Bronchial epithelial cell (primary cell): ENCODE measurements around the gene KRTAP16-1. TPM values are rescaled to one million over a fixed set of nuclear protein-coding genes. Genes with fewer than 3 reads are reported as not detected.

ENCODE experiments used
- DNase-seq: peaks from one replicate; pipeline ENCODE4 v3.0.0-alpha.2; 2010; ENCODE audit warnings: low read depth
- FAIRE-seq: peaks from 2 replicates; lab custom pipeline; 2011; peaks lifted over from hg19 to GRCh38; lab: Jason Lieb, UNC
- H3K27me3 ChIP-seq: 2 replicates; pipeline ENCODE4 v1.5.1; 2011; ENCODE audit warnings: low read length; ENCODE audit not compliant: control insufficient read depth, insufficient read depth
- H3K36me3 ChIP-seq: 2 replicates; pipeline ENCODE4 v1.5.1; 2011; ENCODE audit warnings: low read length; ENCODE audit not compliant: control insufficient read depth, insufficient read depth
- H3K4me3 ChIP-seq: 2 replicates; pipeline ENCODE4 v1.5.1; 2011; ENCODE audit warnings: mild to moderate bottlenecking, low read depth, low read length, control low read depth
- total RNA-seq: library from RNA; depleted of rRNA; stranded (reverse); fragments of >200 nt; gene quantifications from 2 replicates; pipeline ENCODE4 v1.2.1, GENCODE V29; 2014
- TF ChIP-seq, protein P1 (sequence below): IDR thresholded peaks from 2 replicates; pipeline ENCODE4 v1.5.1; 2011; ENCODE audit warnings: mild to moderate bottlenecking, moderate library complexity, low read length, control low read depth, inconsistent platforms; ENCODE audit not compliant: insufficient read depth, severe bottlenecking

The KRTAP16-1 gene
- total RNA-seq, 1 donor from 2014 or later: not detected

DNA sequence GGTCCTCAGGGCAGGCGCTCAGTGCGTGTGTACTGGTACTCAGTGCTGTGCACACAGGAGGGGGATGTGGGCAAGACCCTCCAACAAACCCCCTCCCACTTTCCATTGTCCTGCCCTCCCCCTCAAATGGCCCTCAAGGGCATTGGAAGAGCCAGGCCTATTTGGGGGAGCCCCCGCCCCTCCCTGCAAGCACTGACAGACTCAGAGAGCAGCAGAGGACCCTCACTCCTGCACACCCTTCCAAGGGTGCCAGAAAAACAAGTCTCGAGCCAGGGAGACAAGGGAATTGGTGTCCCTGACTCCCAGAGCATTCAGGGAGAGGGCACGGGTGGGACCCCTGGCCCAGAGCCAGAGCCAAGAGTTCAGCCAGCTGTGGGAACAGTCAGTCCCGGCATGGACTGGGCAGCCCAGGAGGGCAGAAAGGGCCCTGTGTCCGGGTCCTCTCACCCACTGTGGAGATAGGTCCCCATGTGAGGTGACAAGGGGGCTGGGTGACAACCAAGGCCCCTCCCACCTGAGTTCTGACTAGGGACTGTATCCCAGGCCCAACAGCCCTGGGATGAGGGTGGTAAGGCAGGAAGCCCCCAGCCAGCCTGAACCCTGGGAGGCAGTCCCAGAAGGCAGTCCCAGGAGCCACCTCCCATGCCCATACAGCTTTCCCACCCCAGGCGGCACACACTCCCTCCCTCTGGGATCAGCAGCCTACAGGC lies 18.5 kb upstream of the KRTAP16-1 start:
- no peak for FAIRE-seq

GRCh38 chr17:41326173-41327145 lies 17.4 kb upstream of the KRTAP16-1 start:
- Histone ChIP-seq H3K36me3 (no peaks in the 10 kb centered on the region), H3K4me3 (no peak overlapping the region), H3K27me3 (no peaks in the 10 kb centered on the region)
- DNase-seq (no peak), FAIRE-seq (no peak)
- TF ChIP-seq, protein P1, sequence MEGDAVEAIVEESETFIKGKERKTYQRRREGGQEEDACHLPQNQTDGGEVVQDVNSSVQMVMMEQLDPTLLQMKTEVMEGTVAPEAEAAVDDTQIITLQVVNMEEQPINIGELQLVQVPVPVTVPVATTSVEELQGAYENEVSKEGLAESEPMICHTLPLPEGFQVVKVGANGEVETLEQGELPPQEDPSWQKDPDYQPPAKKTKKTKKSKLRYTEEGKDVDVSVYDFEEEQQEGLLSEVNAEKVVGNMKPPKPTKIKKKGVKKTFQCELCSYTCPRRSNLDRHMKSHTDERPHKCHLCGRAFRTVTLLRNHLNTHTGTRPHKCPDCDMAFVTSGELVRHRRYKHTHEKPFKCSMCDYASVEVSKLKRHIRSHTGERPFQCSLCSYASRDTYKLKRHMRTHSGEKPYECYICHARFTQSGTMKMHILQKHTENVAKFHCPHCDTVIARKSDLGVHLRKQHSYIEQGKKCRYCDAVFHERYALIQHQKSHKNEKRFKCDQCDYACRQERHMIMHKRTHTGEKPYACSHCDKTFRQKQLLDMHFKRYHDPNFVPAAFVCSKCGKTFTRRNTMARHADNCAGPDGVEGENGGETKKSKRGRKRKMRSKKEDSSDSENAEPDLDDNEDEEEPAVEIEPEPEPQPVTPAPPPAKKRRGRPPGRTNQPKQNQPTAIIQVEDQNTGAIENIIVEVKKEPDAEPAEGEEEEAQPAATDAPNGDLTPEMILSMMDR: no peak

More for the DNA sequence above, 18.5 kb upstream of the KRTAP16-1 start:
- Histone ChIP-seq H3K27me3 (no peaks in the 10 kb centered on the region), H3K36me3 (no peaks in the 10 kb centered on the region), H3K4me3 (no peak overlapping the region)
- TF ChIP-seq, protein P1: no peak
- DNase-seq: no peak

DNA sequence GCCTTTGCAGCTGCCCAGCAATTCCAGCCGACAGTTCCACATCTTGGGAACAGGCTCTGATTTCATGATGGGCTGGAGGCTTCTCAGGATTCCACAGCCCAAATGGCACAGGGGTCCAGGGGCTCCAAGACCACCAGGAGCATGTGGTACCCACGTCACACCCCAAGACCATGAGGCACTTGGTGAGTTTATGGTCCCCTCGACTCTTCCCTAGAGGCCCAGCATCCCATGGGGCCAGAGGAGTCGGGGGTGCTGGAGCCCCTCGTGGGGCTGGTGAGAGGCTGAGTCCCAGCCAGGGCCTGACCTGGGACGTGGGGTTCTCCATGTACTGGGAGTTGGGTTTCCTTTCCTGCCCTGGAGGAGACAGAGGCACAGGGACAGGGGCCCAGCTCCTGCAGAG lies 16.5 kb upstream of the KRTAP16-1 start:
- DNase-seq: no peak
- Histone ChIP-seq H3K36me3 (no peaks in the 10 kb centered on the region), H3K27me3 (no peaks in the 10 kb centered on the region), H3K4me3 (no peak overlapping the region)
- TF ChIP-seq, protein P1: no peak
- no peak for FAIRE-seq

DNA sequence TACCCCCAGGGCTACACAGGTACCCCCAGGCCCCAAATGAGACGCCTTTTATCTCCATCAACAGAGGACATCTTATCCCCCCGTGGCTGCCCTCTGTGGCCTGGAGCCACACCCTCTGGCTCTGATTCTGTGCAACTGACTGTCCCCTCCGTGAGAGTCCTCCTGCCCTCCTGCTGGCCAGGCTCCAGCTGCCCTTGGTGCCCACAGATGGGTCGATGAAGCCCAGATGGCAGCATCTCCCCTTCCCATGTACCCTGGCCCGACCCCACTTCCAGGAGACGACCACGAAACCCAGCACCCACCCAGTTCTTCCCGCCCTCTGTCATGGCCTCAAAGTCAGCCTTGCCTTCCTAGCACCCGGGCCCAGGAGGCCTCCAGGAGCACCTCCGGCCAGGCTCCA lies 16.0 kb upstream of the KRTAP16-1 start:
- Histone ChIP-seq H3K36me3 (no peaks in the 10 kb centered on the region), H3K27me3 (no peaks in the 10 kb centered on the region), H3K4me3 (no peak overlapping the region)
- DNase-seq (no peak), FAIRE-seq (no peak)
- TF ChIP-seq, protein P1: no peak

DNA sequence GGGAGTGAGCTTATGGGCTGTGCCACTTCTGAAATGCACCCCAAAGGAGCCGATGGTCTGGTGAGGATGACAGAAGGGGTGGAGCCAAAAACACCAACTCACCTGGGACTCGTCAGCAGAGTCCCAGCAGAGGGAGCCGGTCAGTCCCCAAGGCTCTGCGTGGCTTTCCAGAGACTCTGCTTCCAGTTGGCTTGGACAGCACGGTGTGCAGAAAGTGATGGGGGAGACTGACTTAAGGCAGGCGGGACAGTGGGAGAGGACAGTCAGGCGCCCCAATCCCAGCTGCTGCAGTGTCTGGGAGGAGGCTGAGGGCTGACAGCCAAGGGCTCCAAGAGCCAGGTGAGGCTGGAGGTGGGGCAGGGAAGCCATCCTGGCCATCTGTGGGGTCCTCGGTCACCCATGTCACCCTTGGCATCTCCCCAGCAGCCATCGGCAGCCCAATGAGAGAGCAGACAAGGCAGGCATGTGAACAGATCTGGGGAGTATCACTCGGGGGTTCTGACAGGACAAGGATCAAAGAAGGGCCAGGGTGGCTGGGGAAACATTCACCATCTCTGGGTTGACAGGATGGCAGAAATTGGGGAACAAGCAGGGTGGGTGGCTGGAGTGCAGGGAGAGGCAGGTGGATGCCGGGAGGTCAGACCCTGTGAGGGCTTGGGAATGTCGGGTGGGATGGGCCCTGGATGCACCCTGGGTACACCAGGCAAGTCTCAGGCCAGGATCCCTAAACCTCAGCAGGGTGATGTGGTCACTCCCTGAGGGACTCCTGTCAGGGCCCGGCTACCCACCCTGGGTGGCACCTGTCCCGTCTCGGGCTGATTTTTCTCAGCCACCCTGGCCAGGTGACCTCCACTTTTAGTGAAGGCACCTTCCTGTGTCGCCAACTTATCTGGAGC lies 15.3 kb upstream of the KRTAP16-1 start:
- no peaks in the 10 kb centered on the region for H3K27me3 ChIP-seq
- no peak overlapping the region for H3K4me3 ChIP-seq
- peak; percentile 50 for DNase-seq
- TF ChIP-seq, protein P1: peak; percentile 85
- H3K36me3 ChIP-seq: no peaks in the 10 kb centered on the region
- FAIRE-seq: peak; percentile 73
